Neutrophil (primary cell): ENCODE measurements around the gene RAB3GAP2.

Source experiments
- H3K27ac ChIP-seq: fragments of 200-600 bp; sonication (generic); 2 replicates; pipeline ENCODE4 v1.5.1; 2016; ENCODE audit warnings: mild to moderate bottlenecking, moderate library complexity
- H3K27me3 ChIP-seq: fragments of 200-600 bp; sonication (generic); 2 replicates; pipeline ENCODE4 v1.6.0; 2016; ENCODE audit warnings: mild to moderate bottlenecking
- H3K36me3 ChIP-seq: fragments of 200-600 bp; sonication (generic); 2 replicates; pipeline ENCODE4 v1.5.1; 2017
- H3K4me1 ChIP-seq, 2 experiments: fragments of 200-600 bp in 1 of 2; sonication (generic) in 1 of 2; 1 replicate in 1 of 2; 2 replicates in 1 of 2; pipeline versions ENCODE4 v1.5.1 to v1.6.1; 2013 to 2016; ENCODE audit warnings: low read depth in 1 of 2, low read length in 1 of 2, mild to moderate bottlenecking in 1 of 2, moderate library complexity in 1 of 2; ENCODE audit not compliant: control insufficient read depth in 1 of 2, insufficient read depth in 1 of 2
- H3K4me3 ChIP-seq, 2 experiments: fragments of 200-600 bp in 1 of 2; sonication (generic) in 1 of 2; 1 replicate in 1 of 2; 2 replicates in 1 of 2; pipeline ENCODE4 v1.5.1; 2013 to 2016; ENCODE audit warnings: low read depth in 1 of 2, low read length in 1 of 2, mild to moderate bottlenecking in 1 of 2, moderate library complexity in 1 of 2
- H3K9me3 ChIP-seq: fragments of 200-600 bp; sonication (generic); 2 replicates; pipeline ENCODE4 v1.5.1; 2016
- TF ChIP-seq, protein P1 (sequence below): fragments of 200-600 bp; sonication (generic); IDR thresholded peaks from 2 replicates; pipeline ENCODE4 v1.5.1; 2016; ENCODE audit warnings: antibody characterized with exemption

The RAB3GAP2 gene

DNA sequence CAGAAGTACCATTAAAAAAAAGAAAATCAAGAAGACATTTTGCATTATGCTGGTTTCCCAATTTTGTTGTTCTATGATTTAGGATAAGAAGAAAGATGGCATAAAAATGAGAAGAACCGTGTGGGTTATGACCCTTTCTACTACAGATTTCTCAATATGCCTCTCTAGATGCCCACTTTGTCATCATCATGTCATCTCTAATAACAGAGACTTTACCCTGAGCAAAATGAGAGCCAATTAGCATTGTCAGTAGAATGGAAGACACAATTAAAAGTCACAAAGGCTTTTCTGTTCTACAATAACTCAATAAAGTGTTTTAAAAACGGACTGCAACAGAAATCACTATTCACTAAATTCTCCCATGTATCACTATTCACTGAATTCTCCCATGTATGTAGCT, 85.5 kb downstream of the RAB3GAP2 start:
- peaks cover 69% of the 10 kb centered on the region for H3K36me3 ChIP-seq

DNA sequence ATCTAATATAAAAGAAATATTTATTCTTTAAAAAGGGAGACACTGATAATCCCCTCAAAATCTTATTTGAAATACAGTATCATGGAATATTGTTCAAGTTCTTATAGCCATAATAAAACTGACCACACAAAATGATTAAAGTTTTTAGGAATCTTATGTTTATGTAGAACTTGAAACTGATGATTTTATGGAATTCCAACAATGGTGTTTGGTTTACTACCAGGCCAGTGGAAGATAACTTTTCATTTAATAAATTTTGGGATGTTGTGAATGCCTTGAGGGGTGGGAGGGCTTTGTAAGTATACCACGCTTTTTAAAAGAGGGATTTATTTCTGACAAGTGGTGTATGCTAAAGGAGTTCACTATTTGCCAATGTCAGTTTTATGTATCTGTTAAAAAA, 87.7 kb downstream of the RAB3GAP2 start:
- Histone ChIP-seq H3K36me3 (peaks cover 61% of the 10 kb centered on the region), H3K4me3 (no peak overlapping the region), H3K27me3 (no peaks in the 10 kb centered on the region), H3K4me1 (no peaks in the 10 kb centered on the region), H3K27ac (no peak overlapping the region), H3K9me3 (no peaks in the 10 kb centered on the region)
- TF ChIP-seq, protein P1, sequence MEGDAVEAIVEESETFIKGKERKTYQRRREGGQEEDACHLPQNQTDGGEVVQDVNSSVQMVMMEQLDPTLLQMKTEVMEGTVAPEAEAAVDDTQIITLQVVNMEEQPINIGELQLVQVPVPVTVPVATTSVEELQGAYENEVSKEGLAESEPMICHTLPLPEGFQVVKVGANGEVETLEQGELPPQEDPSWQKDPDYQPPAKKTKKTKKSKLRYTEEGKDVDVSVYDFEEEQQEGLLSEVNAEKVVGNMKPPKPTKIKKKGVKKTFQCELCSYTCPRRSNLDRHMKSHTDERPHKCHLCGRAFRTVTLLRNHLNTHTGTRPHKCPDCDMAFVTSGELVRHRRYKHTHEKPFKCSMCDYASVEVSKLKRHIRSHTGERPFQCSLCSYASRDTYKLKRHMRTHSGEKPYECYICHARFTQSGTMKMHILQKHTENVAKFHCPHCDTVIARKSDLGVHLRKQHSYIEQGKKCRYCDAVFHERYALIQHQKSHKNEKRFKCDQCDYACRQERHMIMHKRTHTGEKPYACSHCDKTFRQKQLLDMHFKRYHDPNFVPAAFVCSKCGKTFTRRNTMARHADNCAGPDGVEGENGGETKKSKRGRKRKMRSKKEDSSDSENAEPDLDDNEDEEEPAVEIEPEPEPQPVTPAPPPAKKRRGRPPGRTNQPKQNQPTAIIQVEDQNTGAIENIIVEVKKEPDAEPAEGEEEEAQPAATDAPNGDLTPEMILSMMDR = no peak

More for the DNA sequence above, 85.5 kb downstream of the RAB3GAP2 start:
- H3K27ac ChIP-seq = no peak overlapping the region
- no peak overlapping the region for H3K4me3 ChIP-seq
- H3K27me3 ChIP-seq = no peaks in the 10 kb centered on the region
- no peaks in the 10 kb centered on the region for H3K4me1 ChIP-seq
- TF ChIP-seq, protein P1 = no peak
- no peaks in the 10 kb centered on the region for H3K9me3 ChIP-seq

DNA sequence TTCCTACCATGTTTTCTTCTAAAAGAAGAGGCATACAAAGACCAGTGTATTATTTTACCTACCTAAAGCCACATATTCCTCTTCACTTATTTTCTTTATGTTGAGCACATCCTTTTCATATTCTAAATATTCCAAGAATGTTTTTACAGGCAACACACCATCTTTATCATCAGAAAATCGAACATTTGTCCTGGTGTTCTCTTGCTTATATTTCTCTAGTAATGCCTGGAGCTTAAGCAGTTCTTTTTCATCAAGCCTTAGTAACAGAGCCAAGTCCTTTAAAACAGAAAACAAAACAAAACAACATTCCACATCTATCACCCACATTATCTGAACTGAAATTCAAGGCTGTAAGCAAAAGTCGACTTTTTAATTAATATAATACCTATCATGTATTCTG, 89.6 kb downstream of the RAB3GAP2 start:
- Histone ChIP-seq H3K4me1 (no peaks in the 10 kb centered on the region), H3K9me3 (no peaks in the 10 kb centered on the region), H3K4me3 (no peak overlapping the region), H3K36me3 (peaks cover 43% of the 10 kb centered on the region), H3K27ac (no peak overlapping the region), H3K27me3 (no peaks in the 10 kb centered on the region)
- TF ChIP-seq, protein P1 = no peak

DNA sequence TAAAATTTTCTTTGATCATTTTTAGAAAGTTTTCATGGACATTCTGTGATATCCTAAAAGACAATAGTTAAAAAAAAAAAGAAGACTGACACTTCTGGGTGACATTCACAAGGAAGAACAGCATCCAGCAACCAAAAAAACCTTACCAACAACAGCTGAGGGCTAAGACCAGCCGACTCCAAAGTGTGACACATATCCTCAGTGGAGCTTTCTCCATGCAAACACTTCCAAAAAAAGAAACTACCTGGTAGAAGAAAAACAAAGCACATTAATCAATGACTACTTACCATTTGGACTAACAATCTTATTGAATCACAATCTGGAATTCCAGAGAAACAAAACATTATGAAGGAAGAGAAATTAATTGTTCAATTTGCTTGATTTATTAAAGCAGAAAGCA, 90.1 kb downstream of the RAB3GAP2 start:
- Histone ChIP-seq H3K9me3 (no peaks in the 10 kb centered on the region), H3K4me1 (no peaks in the 10 kb centered on the region), H3K4me3 (no peak overlapping the region), H3K27ac (no peak overlapping the region), H3K27me3 (no peaks in the 10 kb centered on the region), H3K36me3 (peaks cover 39% of the 10 kb centered on the region)
- TF ChIP-seq, protein P1 = no peak

DNA sequence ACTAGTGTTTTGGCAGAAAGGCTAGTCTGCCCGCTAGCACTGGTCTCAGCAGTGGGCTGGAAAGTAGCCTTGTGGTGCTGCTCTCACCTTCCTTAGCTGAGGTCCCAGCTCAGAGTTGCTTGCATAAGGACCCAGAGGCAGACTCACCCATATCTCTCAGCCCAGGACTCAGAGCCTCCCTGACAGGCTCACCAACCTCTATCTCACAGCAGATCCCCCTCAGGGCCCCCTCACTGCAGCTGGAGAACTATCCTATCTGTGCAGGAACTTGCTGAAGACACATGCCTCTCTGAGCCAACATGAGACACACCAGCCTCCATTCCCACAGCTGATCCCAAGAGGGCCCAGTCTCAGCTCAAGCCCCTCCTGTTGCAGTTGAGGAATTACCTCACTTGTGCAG, 95.7 kb downstream of the RAB3GAP2 start:
- Histone ChIP-seq H3K9me3 (no peaks in the 10 kb centered on the region), H3K36me3 (peaks cover 40% of the 10 kb centered on the region), H3K27me3 (no peaks in the 10 kb centered on the region), H3K4me1 (no peaks in the 10 kb centered on the region), H3K27ac (no peak overlapping the region), H3K4me3 (no peak overlapping the region)
- TF ChIP-seq, protein P1 = no peak
